ENCODE measurements around the gene HEBP1. TPM values are rescaled to one million over a fixed set of nuclear protein-coding genes. Genes with fewer than 3 reads are reported as not detected.

Gene HEBP1
- polyA plus RNA-seq, 4 donors, result 214 to 642 (median 428) TPM

DNA sequence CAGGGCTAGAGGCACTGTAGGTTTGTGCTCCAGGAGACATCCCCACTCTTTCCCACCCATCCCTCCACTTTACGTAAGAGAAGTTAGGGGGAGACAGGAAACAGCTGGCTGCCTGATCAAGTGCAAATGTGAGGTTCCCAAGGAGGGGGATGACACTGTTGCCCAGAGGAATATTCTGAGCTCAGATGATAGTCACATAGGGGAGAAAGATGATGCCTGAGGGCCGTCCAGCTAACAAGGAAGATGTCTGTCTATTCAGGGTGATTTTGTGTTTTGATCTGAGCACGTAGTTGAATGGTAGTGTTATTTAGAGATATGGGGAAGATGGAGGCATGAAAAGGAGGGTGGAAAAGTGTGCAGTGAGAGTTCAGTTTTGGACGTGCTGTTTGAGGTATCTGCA lies 34.2 kb downstream of the HEBP1 start:
- peaks cover 0 to 21% (median 15%) of the 10 kb centered on the region in 3 donors for H3K36me3 ChIP-seq (ENCODE audit: control insufficient read depth in 3 of 3, insufficient read depth in 2 of 3, low read depth in 1 of 3, low read length in 3 of 3)
- H3K4me1 ChIP-seq (ENCODE audit: control insufficient read depth in 3 of 3, insufficient read depth in 2 of 3, low read depth in 1 of 3, low read length in 2 of 3), result no peaks in the 10 kb centered on the region
- FAIRE-seq, result no peak
- no peak for DNase-seq
- no peak overlapping the region for H3K27ac ChIP-seq (ENCODE audit: low read depth in 1 of 3, low read length in 2 of 3)
- 73 to 83% (median 75%) methylated on average over 4 of the region's 4 CpGs for WGBS, 3 donors
- H3K27me3 ChIP-seq (ENCODE audit: control insufficient read depth in 3 of 3, insufficient read depth in 3 of 3, low read length in 3 of 3), result no peaks in the 10 kb centered on the region
- H3K9me3 ChIP-seq (ENCODE audit: control insufficient read depth in 2 of 2, insufficient read depth in 1 of 2, low read depth in 1 of 2, low read length in 1 of 2), result no peaks in the 10 kb centered on the region
- H3K4me3 ChIP-seq (ENCODE audit: low read depth in 1 of 3, low read length in 3 of 3), result no peak overlapping the region

DNA sequence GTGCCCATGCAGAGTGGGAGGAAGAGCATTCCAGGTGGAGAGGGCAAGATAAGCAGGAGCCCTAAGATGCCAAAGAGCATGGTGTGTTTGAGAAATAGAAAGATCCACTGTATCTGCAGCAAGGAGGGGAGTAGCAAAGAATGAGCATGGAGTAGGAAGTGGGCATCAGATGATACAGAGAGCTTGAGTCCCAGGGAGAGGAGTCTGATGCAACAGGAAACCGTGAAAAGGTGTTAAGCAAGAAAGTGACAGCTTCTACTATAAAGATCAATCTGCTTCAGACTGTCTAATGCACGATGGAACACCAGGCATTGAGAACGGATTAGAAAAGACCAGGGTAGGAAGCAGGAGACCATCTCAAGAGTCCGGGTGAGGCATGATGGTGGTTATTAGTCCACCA lies 35.8 kb downstream of the HEBP1 start:
- no peak overlapping the region for H3K27ac ChIP-seq (ENCODE audit: low read depth in 1 of 3, low read length in 2 of 3)
- no peak for FAIRE-seq
- H3K27me3 ChIP-seq (ENCODE audit: control insufficient read depth in 3 of 3, insufficient read depth in 3 of 3, low read length in 3 of 3), result no peaks in the 10 kb centered on the region
- no peaks in the 10 kb centered on the region for H3K4me1 ChIP-seq (ENCODE audit: control insufficient read depth in 3 of 3, insufficient read depth in 2 of 3, low read depth in 1 of 3, low read length in 2 of 3)
- no peaks in the 10 kb centered on the region for H3K9me3 ChIP-seq (ENCODE audit: control insufficient read depth in 2 of 2, insufficient read depth in 1 of 2, low read depth in 1 of 2, low read length in 1 of 2)
- 83 to 86% (median 85%) methylated on average over 4 of the region's 4 CpGs for WGBS, 3 donors
- H3K4me3 ChIP-seq (ENCODE audit: low read depth in 1 of 3, low read length in 3 of 3), result no peak overlapping the region
- H3K36me3 ChIP-seq (ENCODE audit: control insufficient read depth in 3 of 3, insufficient read depth in 2 of 3, low read depth in 1 of 3, low read length in 3 of 3), result peaks cover 0 to 17% (median 13%) of the 10 kb centered on the region in 3 donors
- DNase-seq, result no peak

DNA sequence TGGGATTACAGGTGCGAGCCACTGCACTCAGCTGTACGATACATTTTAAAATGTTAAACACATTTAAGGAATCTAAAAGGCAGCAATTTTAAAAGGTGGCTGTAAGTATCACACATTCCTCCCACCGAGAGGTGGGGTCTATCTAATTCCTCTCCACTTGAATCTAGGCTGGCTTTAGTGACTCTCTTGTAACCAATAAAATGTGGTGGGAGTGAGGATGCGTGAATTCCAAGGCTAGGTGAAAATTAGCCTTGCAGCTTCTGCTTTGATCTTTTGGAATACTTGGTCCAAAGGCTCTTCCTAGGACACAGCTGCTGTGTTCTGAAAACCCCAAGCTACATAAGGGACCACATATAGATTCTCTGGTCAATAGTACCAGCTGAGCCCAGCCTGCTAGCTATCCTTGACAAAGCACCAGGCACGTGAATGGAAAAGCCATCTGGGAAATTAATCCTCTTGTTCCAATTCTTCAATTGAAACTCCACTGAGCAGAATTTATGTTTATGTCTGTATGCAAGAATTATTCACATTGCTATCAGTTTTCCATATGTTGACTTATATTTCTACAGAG lies 39.3 kb downstream of the HEBP1 start:
- no peak overlapping the region for H3K4me3 ChIP-seq (ENCODE audit: low read depth in 1 of 3, low read length in 3 of 3)
- DNase-seq (no peak), FAIRE-seq (no peak)
- no peaks in the 10 kb centered on the region for H3K27me3 ChIP-seq (ENCODE audit: control insufficient read depth in 3 of 3, insufficient read depth in 3 of 3, low read length in 3 of 3)
- H3K27ac ChIP-seq (ENCODE audit: low read depth in 1 of 3, low read length in 2 of 3), result no peak overlapping the region
- H3K36me3 ChIP-seq (ENCODE audit: control insufficient read depth in 3 of 3, insufficient read depth in 2 of 3, low read depth in 1 of 3, low read length in 3 of 3), result peaks cover 0 to 5% (median 0%) of the 10 kb centered on the region in 3 donors
- 75 to 87% (median 80%) methylated on average over 5 of the region's 5 CpGs for whole genome bisulfite sequencing, 3 donors
- H3K9me3 ChIP-seq (ENCODE audit: control insufficient read depth in 2 of 2, insufficient read depth in 1 of 2, low read depth in 1 of 2, low read length in 1 of 2), result no peaks in the 10 kb centered on the region
- no peaks in the 10 kb centered on the region for H3K4me1 ChIP-seq (ENCODE audit: control insufficient read depth in 3 of 3, insufficient read depth in 2 of 3, low read depth in 1 of 3, low read length in 2 of 3)

DNA sequence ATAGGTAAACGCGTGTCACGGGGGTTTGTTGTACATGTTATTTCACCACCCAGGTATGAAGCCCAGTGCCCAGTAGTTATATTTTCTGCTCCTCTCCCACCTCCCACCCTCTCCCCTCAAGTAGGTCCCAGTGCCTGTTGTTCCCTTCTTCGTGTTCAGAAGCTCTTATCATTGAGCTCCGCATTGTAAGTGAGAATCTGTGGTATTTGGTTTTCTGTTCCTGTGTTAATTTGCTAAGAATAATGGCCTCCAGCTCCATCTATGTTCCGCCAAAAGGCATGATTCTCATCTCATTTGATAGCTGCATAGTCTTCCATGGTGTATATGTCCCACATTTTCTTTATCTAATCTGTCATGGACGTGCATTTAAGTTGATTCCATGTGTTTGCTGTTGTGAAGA lies 41.2 kb downstream of the HEBP1 start:
- no peak overlapping the region for H3K27ac ChIP-seq (ENCODE audit: low read depth in 1 of 3, low read length in 2 of 3)
- H3K4me3 ChIP-seq (ENCODE audit: low read depth in 1 of 3, low read length in 3 of 3), result no peak overlapping the region
- H3K9me3 ChIP-seq (ENCODE audit: control insufficient read depth in 2 of 2, insufficient read depth in 1 of 2, low read depth in 1 of 2, low read length in 1 of 2), result no peaks in the 10 kb centered on the region
- DNase-seq (no peak), FAIRE-seq (no peak)
- H3K36me3 ChIP-seq (ENCODE audit: control insufficient read depth in 3 of 3, insufficient read depth in 2 of 3, low read depth in 1 of 3, low read length in 3 of 3), result peaks cover 0 to 4% (median 0%) of the 10 kb centered on the region in 3 donors
- WGBS, 3 donors, result 73 to 86% (median 81%) methylated on average over 7 of the region's 7 CpGs
- peaks cover 0 to 13% (median 6%) of the 10 kb centered on the region in 3 donors for H3K4me1 ChIP-seq (ENCODE audit: control insufficient read depth in 3 of 3, insufficient read depth in 2 of 3, low read depth in 1 of 3, low read length in 2 of 3)
- H3K27me3 ChIP-seq (ENCODE audit: control insufficient read depth in 3 of 3, insufficient read depth in 3 of 3, low read length in 3 of 3), result no peaks in the 10 kb centered on the region

DNA sequence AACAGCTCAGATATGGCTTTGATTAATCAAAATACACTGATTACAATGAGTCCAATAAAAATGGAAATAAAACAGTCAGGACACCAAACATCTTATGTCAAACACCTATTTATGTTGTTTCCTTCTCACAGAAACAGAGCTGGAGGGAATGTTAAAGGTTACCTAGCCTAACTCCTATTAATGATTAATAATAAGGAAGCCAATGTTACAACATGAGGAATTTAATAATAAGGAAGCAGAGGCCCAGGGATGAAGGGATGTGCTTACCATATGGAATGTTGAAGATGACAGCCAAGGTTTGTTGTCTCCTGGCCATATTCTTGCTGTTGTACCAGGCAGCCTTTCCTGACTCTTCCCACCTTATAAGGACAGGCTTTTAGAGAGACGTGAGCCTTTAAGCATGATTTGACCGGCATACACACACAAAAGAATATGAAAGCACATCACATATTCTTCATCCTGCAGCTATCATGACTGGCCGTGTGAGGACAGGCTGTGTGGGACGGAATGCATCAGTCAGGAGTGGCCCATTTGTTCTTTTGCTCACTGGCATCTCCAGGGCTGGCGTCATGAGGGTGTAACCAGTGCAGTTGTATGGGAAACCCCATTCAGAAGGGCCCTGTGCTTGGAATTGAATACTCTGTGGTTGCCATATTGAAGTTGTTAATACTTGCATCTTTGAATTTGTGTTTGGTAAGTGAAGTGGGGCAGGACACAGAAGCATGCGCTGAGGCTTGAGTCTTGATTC lies 45.0 kb downstream of the HEBP1 start:
- no peak for FAIRE-seq
- 87 to 94% (median 87%) methylated on average over 6 of the region's 6 CpGs for WGBS, 3 donors
- peaks cover 0 to 13% (median 6%) of the 10 kb centered on the region in 3 donors for H3K4me1 ChIP-seq (ENCODE audit: control insufficient read depth in 3 of 3, insufficient read depth in 2 of 3, low read depth in 1 of 3, low read length in 2 of 3)

DNA sequence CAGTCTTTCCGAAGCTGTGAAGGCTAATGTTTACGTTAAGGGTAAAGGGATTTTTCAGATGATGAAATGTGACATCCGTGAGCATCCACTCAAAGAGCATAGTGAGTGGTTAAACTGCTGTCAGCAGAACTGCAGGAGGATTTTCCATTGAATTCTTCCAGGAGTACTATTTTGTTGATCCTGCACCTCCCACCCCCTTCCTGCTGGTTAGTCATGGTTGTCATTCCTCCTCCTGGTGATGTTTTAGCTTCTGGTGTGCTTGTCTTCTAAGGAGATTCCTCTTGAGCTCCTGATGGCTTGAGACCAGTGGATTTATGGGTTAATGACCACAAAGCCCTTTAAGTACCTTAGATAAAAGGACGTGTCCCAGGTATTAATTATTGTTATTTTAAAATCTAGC lies 45.7 kb downstream of the HEBP1 start:
- Histone ChIP-seq H3K4me1 (ENCODE audit: control insufficient read depth in 3 of 3, insufficient read depth in 2 of 3, low read depth in 1 of 3, low read length in 2 of 3) (peaks cover 0 to 13% (median 6%) of the 10 kb centered on the region in 3 donors), H3K27ac (ENCODE audit: low read depth in 1 of 3, low read length in 2 of 3) (no peak overlapping the region), H3K9me3 (ENCODE audit: control insufficient read depth in 2 of 2, insufficient read depth in 1 of 2, low read depth in 1 of 2, low read length in 1 of 2) (no peaks in the 10 kb centered on the region), H3K36me3 (ENCODE audit: control insufficient read depth in 3 of 3, insufficient read depth in 2 of 3, low read depth in 1 of 3, low read length in 3 of 3) (peaks cover 0 to 11% (median 0%) of the 10 kb centered on the region in 3 donors), H3K27me3 (ENCODE audit: control insufficient read depth in 3 of 3, insufficient read depth in 3 of 3, low read length in 3 of 3) (no peaks in the 10 kb centered on the region), H3K4me3 (ENCODE audit: low read depth in 1 of 3, low read length in 3 of 3) (no peak overlapping the region)
- no peak for FAIRE-seq
- WGBS, 3 donors, result 73 to 75% (median 73%) methylated on average over 4 of the region's 4 CpGs
- DNase-seq, result no peak

More for the DNA sequence above, 45.0 kb downstream of the HEBP1 start:
- H3K27me3 ChIP-seq (ENCODE audit: control insufficient read depth in 3 of 3, insufficient read depth in 3 of 3, low read length in 3 of 3), result no peaks in the 10 kb centered on the region
- no peak overlapping the region for H3K27ac ChIP-seq (ENCODE audit: low read depth in 1 of 3, low read length in 2 of 3)
- no peak overlapping the region for H3K4me3 ChIP-seq (ENCODE audit: low read depth in 1 of 3, low read length in 3 of 3)
- H3K9me3 ChIP-seq (ENCODE audit: control insufficient read depth in 2 of 2, insufficient read depth in 1 of 2, low read depth in 1 of 2, low read length in 1 of 2), result no peaks in the 10 kb centered on the region
- peak; percentile 35 to 65 for DNase-seq
- peaks cover 0 to 4% (median 0%) of the 10 kb centered on the region in 3 donors for H3K36me3 ChIP-seq (ENCODE audit: control insufficient read depth in 3 of 3, insufficient read depth in 2 of 3, low read depth in 1 of 3, low read length in 3 of 3)

DNA sequence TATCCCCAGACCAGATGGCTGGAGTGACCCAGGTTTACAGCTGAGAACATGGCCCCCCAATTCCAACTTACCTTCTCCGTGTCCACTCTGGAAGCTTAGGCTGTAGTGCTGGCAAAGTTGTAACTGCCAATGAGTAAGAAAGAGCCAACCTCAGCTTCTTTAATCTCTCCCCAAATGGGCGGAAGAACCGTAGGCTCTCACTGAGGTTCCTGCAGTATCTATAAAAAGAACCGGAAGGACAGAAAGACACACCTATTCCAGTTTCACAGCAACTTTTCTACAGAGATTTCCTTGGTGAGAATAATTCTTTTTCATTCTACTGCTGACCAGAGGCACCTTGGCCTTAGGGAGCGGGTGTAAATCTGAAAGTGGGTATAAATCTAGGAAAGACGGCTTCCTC lies 48.0 kb downstream of the HEBP1 start, which contains the start of gene GPRC5D:
Gene GPRC5D, minus strand, starts transcription at position 135 of the 400 bp plus-strand sequence. CDS start 1,786 bp downstream, outside the sequence.
- Histone ChIP-seq H3K27me3 (ENCODE audit: control insufficient read depth in 3 of 3, insufficient read depth in 3 of 3, low read length in 3 of 3) (no peaks in the 10 kb centered on the region), H3K36me3 (ENCODE audit: control insufficient read depth in 3 of 3, insufficient read depth in 2 of 3, low read depth in 1 of 3, low read length in 3 of 3) (peaks cover 0 to 17% (median 1%) of the 10 kb centered on the region in 3 donors), H3K27ac (ENCODE audit: low read depth in 1 of 3, low read length in 2 of 3) (no peak within 1 kb of the TSS), H3K4me3 (ENCODE audit: low read depth in 1 of 3, low read length in 3 of 3) (no peak within 1 kb of the TSS), H3K9me3 (ENCODE audit: control insufficient read depth in 2 of 2, insufficient read depth in 1 of 2, low read depth in 1 of 2, low read length in 1 of 2) (no peaks in the 10 kb centered on the region), H3K4me1 (ENCODE audit: control insufficient read depth in 3 of 3, insufficient read depth in 2 of 3, low read depth in 1 of 3, low read length in 2 of 3) (peaks cover 0 to 13% (median 6%) of the 10 kb centered on the region in 3 donors)
- WGBS, 3 donors, result 92 to 93% (median 92%) methylated on average over 6 of the region's 6 CpGs
- no peak for DNase-seq
- FAIRE-seq, result no peak

DNA sequence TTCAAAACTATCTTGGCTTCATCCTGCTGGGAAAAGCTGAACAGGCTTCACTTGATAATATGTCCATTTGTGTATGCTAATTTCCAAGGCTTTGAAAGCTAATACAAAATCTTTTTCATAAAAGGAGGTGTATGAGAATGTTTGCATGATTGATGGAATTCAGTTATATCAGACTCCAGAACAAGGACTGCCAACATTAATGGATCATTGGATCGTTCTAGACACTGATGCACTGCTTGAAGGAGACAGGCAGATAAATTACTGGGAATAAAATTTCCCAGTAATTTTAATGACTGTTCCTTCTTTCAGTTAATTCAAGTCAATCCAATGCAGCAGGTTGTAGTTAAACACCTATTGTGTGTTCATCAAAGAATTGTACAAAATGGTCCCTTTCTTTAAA lies 48.6 kb downstream of the HEBP1 start:
- Histone ChIP-seq H3K36me3 (ENCODE audit: control insufficient read depth in 3 of 3, insufficient read depth in 2 of 3, low read depth in 1 of 3, low read length in 3 of 3) (peaks cover 0 to 17% (median 1%) of the 10 kb centered on the region in 3 donors), H3K27me3 (ENCODE audit: control insufficient read depth in 3 of 3, insufficient read depth in 3 of 3, low read length in 3 of 3) (no peaks in the 10 kb centered on the region), H3K4me1 (ENCODE audit: control insufficient read depth in 3 of 3, insufficient read depth in 2 of 3, low read depth in 1 of 3, low read length in 2 of 3) (peaks cover 0 to 13% (median 6%) of the 10 kb centered on the region in 3 donors), H3K4me3 (ENCODE audit: low read depth in 1 of 3, low read length in 3 of 3) (no peak overlapping the region), H3K9me3 (ENCODE audit: control insufficient read depth in 2 of 2, insufficient read depth in 1 of 2, low read depth in 1 of 2, low read length in 1 of 2) (no peaks in the 10 kb centered on the region), H3K27ac (ENCODE audit: low read depth in 1 of 3, low read length in 2 of 3) (no peak overlapping the region)
- DNase-seq, result no peak
- WGBS, 3 donors, result 83 to 97% (median 93%) methylated on average over 1 of the region's 1 CpG
- FAIRE-seq, result no peak

Measured in small intestine (tissue), 7 donors.